ENCODE measurements around the gene FAM210B.
"Not testable (repeated sequence)": the region's sequence is repeated elsewhere in the genome, so short reads cannot be mapped to it uniquely, and the experiment has no call there.

FAM210B gene, protein sequence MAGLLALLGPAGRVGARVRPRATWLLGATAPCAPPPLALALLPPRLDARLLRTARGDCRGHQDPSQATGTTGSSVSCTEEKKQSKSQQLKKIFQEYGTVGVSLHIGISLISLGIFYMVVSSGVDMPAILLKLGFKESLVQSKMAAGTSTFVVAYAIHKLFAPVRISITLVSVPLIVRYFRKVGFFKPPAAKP

DNA sequence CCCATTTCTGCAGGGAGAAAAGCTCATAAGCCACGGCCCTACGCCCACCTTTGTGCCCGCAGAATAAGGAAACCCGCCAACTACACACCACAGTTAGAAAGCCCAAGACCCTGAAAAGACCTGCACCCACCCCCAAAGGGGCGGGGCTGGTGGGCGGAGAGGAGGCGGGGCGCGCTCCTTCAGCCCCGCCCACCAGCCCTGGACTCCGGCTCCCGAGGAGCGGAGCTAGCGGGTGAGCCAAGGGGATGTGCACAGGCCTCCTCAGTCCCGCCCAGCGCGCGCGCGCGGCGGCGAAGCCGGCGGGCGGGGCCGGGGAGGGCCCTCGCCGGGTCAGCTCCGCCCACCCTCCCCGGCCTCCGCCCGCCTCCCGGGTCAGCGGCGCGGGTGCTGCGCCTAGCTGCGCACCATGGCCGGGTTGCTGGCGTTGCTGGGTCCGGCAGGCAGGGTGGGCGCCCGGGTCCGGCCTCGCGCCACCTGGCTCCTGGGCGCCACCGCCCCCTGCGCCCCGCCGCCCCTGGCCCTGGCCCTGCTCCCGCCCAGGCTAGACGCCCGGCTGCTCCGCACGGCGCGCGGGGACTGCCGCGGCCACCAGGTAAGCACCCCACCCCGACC lies at the start of gene FAM210B:
FAM210B (plus strand) TSS at position 375 of the 612 bp plus-strand sequence; CDS start at position 407, 32 bp downstream.
- peak; percentile 88 for DNase-seq

DNA sequence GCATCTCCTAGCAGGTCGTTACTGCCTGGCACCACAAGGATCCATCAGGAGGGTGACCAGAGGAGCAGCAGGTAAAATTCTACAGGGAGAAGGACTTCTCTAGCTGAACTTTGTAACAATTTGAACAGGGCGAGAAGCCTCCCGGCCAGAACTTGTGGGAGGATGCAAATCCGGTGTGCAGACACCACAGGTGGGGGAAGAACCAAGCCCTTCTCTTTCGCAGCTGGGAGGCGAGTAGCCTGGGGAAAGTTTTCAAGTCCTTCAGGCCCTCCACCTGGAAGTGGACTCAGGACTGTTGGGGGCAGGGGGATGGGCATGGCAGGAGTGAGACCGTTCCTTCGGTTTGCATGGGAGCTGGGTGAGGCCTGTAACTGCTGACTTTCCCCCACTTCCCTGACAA lies 42.7 kb upstream of the FAM210B start:
- DNase-seq = no peak

DNA sequence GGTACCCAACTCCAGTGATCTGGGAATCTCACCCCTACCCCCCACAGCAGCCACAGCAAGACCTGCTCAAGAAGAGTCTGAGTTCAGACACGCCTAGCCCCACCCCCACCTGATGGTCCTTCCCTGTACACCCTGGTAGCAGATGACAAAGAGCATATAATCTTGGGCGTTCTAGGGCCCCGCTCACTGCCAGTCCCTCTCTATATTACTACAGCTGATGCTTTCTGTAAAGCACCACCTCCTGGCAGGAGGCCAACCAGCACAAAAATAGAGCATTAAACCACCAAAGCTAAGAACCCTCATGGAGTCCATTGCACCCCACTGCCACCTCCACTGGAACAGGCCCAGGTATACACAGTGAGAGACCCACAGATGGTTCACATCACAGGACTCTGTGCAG lies 42.3 kb upstream of the FAM210B start:
- no peak for DNase-seq

DNA sequence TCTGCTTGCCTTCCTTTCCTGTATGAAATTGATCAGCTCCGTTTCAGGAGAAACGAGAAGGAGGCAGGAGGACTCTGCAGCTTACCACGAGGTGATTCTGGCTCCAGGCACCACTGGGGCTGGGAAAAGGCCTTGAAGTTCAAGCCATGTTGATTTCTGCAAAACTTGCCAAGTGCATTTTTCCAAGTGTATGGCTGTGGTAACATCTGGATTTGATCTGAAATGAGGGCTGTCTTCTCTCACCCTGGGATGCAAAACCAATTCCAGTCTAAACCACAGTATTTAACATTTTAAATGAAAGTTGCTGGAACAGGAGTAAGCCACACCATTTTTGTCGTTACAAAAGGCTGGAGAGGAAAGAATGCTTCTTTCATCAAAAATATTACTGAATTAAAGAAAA lies 36.1 kb upstream of the FAM210B start:
- DNase-seq = no peak

DNA sequence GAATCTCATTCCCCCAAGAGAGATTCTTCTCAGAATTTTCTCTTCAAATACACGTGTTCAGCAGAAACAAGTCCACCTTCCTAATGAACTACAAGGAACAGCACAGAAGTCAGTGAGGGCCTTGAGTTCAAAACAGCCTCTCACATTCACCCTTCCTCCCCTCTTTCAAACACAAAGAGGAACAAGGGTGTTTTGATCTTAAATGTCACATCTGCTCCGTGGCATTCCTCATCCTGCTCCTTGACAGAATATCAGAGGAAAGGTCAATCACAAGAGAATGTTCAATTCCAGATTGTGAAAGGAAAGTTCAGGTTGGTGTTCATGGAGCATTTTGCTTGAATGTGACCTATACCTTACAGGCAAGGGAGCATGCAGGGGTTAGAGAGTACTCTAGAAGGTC lies 35.6 kb upstream of the FAM210B start:
- no peak for DNase-seq

DNA sequence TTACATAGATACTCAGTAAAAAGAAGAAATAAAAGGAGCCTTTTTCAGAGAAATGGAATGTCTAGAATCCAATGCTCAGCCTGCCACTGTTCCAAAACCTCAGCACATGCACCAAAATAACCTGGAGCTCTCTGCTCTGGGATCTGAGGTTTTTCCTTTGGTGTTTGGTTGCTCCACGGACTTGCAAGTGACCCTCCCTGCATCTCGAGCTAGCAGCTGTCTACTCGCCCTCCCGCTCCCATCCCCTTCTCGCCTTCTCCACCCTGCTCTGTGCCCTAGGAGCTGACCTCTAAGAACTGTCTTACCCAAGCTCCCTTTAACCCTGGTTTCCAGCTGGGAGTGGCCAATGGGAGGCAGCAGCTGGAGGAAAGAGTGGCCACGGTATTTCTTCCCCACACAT lies 35.1 kb upstream of the FAM210B start:
- DNase-seq = no peak

DNA sequence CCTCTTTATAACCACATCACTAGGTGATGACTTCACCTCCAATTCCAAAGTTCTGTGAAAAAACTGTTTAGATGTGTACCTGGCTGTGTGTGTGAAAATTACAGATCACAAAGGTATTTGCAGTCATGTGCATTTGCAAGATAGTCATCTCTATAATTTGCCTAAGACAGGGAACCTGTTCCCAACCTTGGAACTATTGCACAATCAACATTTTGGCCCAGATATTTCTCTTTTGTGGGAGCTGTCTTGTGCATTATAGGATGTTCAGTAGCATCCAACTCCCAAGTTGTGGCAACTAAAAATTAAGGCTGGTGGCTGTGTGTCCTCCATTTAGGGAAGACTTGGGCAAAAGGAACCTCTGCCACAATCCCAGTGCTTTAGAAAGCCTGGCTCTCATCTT lies 34.0 kb upstream of the FAM210B start:
- no peak for DNase-seq

DNA sequence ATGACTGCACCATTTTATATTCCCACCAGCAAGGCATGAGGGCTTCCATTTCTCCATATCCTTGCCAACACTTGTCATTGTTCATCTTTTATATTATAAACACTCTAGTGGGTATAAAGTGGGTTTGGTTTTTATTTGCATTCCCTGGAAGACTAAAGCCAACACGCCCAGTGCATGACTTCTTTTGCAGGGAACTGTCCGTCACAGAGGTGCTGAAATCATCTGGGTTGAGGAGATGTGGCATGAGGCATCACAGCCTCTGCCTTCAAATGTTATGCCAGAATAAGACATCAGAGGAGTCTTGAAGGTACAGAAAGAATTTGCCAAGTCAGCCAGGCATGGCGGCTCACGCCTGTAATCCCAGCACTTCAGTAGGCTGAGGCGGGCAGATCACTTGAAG lies 29.9 kb upstream of the FAM210B start:
- DNase-seq = no peak

DNA sequence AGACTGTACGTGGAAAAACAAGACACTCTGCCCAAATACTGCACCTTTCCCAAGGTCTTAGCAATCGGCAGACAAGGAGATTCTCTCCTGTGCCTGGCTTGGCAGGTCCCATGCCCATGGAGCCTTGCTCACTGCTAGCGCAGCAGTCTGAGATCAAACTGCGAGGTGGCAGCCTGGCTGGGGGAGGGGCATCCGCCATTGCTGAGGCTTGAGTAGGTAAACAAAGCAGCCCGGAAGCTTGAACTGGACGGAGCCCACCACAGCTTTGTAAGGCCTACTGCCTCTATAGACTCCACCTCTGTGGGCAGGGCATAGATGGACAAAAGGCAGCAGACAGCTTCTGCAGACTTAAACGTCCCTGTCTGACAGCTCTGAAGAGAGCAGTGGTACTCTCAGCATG lies 22.1 kb upstream of the FAM210B start:
- not testable (repeated sequence) for DNase-seq

DNA sequence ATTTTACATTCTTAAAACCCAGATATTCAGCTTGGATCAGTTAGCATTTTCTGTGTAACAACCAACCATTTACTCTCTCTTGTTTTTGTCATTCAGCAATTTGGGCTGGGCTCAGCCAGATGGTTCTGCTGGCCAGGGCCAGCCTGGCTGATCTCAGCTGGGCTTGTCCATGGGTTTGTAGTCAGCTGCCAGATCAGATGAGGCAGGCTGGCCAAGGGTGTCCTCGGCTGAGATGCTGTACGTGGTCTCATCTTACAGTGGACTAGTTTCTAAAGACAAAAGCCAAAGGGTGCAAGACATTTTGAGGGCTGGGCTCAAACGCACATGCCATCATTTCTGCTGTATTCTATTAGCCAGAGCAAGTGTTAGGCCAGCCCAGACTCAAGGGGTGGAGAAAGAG lies 16.0 kb upstream of the FAM210B start:
- DNase-seq = no peak

DNA sequence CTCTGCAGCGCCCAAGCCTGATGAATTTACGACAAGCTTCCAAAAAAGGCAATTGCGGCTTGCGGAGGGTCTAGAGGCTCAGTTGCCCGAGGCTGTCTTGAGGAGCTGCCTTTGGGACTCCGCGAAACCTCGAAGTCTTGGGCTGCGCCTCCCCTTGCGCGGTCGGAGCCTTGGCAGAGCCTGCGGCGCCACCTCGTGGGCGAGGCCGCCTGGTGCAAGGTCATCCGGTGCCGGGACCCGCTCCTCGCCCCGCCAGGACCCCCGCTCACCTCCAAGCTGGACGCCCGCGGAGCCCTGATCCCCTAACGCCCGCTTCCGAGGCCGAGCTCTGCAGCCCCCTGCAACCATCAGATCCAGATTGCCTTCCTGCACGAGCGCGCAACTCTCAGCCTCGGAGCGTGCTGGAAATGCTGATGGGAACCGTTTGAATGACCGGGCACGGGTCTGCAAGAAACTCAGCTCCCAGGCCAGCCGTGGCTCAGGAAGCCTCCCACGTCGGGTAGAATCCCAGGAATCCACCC lies 14.9 kb upstream of the FAM210B start:
- DNase-seq = no peak

DNA sequence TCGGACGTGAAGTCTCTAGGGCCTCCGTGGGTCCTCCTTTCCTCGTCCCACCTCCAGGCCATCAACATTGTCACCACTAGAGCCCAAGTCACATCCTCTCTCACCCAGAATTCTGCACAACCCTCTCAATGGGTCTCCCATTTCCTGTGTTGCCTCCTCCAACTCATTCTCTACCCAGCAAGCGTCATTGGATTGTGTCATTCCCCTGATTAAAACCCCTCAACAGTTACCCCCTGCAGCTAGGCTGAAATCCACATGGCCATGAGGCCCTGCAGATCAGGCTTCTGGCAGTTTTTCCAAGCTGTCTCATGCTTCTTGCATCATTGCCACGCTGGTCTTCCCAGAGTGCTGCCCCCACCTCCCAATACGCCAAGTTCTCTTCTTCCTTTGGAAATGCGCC lies 12.9 kb upstream of the FAM210B start:
- no peak for DNase-seq

DNA sequence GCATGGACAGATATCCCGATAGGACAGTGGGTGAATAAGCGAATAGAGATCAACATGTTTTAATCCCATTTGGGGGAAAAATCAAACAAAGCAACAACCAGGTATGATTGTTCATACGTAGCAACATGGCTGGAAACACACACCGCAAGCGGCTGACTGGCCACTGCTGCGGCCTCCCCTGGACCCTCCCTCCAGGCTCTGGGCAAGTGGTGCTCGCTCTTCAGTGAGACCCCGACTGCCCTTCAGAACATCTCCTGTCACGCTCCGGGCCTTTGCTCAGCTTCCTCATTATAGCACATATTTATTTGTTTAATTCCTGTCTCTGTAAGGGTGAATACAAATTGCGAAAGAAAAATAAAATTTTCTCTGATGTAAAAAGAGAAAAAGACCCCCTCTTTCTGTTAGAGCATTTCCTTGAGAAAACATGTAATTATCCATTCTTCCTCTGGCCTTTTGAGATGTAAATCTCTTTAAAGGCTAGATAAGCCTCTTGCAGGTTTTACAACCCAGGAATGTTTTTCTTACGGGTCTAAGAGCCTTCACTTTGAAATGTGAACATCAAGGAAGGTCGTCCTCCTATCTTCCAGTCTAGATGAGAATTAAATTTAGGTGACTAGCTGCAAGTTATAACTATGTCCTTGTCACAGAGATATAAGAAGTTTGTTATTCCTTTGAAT lies 11.0 kb upstream of the FAM210B start:
- DNase-seq = no peak

DNA sequence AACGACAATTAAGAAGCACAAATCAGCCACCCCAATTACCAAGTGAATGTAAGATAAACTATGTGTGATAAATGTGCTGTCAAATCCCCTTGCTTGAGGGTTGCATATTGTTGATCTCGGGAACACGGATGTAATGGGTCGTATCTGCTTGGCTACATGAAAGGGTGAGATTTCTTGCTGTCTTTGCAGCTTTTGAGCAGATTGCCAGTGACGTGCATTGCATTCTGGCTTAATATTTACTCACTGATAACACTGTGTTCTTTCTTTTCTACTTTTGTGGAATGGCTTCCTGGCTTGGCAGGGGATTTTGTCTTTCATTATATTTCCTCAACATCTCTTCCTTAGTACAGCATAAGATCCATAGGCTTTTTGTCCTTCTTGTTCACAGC lies 10.5 kb upstream of the FAM210B start:
- DNase-seq = no peak

DNA sequence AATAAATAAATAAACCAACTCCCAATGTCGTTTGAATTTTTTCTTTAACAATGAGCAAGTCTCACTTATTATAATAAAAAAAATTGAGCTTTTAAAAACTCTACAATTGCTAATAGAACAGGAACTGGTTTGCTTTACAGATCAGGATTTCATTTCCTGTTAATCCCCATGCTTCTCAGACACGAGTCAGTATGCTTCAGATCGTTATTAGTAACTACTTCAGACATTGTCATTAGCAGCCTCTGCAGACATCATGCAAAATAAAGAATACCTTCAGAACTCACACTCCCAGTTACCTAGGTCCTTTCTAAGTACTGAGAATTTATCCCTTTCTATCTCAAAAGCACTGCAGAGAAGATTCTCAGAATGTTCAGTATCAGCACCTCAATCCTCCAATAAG lies 10.0 kb upstream of the FAM210B start:
- no peak for DNase-seq

DNA sequence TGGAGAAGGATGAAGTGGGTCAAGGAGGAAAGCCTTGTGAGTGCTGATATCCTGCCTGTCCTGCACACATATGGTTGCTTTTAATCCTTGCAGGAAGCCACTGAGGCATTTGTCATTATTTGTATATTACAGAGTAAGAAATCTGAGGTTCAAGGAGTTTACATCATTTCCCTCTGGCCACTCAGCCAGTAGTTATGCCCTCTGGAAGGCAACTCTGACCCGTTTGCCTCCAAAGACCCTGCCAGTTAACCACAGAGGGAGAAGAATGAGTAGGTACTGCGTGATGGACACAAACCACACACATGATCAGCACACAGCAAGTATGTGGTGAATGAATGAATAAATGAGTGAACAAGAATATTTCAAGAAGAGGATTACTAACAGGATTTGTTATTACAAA lies 7.9 kb upstream of the FAM210B start:
- no peak for DNase-seq

DNA sequence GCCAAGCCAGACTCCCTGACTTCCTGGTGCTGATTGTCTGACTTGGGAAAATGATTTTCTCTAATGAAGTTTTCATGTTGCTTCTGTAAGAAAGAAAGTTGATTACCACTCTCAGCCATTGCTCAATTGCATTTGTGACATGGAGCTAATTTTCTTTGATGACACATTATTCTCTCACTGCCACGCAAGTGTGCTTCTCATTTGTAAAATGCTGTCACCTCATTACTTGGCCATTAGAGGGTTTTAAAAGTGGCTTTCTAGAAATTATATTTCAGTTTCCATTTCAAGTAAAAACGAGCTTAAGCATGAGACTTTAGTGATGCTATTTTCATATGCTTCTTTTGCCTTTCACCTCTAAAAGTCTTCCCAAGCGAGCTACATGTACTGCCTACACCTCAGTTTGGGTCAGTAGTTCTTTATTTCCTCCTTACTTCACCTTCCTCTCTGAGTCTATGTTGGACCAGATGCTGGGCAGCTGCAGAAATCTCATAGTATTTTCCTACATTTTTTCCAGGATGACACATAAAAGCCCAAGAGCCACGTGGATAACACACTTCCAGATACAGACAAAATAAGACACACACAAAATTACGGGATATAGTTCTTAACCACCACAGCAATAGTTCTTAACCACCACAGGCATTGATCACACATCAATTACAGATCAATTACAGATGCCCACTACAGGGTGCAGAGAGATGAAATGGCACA lies 6.3 kb upstream of the FAM210B start:
- no peak for DNase-seq

DNA sequence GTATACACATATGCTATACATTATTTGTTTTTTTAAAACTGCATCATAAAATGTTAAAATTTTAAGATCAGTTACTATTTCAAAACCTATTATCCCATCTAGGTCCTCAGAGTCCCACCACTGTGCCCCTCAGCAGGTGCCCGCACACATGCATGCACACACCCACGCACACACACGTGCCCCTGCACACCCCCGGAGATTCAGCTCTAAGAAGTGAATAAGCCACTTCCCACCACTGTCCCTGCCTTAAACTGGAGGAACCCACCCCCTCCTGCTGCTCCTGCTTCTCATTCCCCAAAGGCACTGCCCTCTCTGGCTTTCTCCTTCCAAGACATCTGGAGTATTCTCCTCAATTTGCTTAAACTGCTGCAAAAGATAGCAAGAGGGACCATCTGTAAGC lies 5.4 kb upstream of the FAM210B start:
- DNase-seq = no peak

DNA sequence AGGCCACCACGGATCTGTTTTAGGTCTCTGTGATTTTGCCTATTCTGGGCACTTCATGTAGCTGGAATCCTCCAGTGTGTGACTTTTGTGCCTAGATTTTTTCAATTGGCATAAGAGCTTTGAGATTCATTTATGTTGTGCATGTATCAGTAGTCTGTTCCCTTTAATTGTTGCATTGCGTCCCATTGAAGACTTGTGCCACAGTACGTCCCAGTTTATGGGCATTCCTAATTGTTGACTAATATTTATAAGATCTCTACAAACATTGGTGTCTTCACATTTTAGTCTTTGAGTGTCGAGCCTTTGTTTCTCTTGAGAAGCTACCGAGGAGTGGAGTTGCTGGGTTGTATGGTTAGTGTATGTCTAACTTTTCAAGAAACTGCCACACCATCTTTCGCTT lies 704 bp upstream of the FAM210B start:
- no peak for DNase-seq

DNA sequence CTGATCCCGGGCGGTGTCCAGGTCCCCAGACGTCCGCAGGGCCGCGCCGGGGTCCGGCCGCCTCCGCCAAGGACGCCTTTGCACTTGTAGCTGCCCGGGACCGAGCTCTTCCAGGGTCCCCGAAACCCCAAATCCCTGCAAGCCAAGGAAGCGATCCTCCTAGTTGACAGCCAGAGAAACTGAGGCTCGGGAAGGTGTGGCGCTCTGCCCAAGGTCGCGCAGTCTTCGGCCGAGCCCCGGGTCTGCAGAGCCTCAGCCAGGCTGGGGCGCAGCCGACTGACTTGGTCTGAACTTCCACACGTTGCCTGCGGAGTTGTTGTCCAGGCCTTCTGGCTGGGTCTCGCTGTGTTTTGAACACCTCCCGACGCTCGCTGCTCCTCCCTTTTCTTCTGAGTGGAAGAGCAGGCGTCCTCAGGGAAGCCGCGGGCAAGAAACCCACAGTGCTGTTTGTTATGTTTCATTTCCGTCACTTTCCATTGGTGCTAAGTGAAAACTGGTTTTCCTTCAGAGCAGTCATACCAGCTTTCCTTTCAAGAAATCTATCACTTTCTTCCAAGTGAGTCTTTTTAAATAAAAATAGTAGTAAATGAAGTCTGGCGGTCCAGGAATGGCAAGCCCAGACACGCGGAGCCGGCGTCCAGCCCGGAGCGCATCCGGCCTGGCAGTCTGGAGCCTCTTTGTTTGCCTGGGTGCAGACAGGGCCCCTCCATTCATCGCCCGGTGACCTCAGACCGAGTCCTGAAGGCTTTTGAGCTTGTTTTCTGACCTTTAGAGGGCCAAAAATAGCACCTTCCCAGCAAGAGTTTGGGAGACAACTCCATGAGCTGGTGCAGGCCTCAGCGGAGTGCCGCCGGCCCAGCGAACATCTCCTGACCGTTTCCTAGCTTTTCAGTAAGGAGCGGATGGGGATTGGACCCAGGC lies 698 bp downstream of the FAM210B start:
- DNase-seq = peak; percentile 48

DNA sequence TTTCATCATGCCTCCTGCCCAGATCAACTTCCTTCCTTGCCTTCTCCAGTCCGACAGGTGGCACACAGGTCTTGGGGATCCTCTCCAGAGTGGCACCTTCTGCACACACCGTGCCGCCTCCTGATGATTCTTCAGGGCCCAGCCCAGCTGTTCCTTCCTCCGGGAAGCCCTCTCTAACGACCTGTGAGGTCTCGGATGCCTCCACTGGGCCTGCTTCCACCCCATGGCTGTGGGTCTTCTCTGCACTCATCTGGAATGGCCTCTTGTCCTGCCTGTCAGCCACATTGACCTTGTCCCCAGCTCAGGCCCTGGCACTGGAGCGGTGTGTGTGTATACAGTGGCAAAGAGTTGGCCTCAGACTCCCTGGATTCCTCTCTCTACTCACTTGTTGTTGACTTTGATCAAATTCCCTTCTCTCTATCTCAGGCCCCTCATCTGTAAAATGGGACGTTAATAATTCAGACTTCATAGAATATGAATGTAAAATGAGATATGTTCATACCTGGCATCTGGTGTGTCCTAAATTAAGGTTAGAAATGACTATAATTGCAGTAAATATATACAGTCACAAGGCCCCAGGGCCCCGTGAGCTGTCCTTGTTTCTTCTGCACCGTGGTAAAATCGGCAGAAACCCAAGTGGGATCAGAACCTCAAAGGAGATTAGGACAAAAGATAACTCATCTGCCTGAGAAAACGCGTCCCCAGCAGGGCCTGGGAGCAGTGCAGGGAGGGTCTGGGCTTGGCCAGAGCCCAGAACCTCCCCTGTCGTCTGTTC lies 1.5 kb downstream of the FAM210B start:
- no peak for DNase-seq

DNA sequence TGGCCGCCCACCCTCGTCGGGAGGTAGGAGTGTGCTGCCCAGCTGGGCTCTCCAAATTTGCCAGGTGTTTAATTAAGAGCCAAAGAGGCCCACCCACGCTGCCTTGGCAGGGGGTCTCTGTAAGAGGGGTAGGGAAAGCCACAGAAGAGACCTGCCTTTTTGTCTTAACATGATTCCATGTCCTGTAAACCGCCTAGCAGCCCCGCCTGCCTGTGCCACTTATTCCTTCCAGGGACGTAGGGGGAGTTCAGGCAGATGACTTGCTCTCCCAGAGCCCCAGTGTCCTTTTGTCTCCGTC lies 2.1 kb downstream of the FAM210B start:
- DNase-seq = no peak

Data from T1000 (cell line).